Measurements from ENCODE around the gene MYBPH. TPM values are rescaled to one million over a fixed set of nuclear protein-coding genes. Genes with fewer than 3 reads are reported as not detected.

Gene MYBPH
- total RNA-seq, 2 donors from 2014 or later: not detected

DNA sequence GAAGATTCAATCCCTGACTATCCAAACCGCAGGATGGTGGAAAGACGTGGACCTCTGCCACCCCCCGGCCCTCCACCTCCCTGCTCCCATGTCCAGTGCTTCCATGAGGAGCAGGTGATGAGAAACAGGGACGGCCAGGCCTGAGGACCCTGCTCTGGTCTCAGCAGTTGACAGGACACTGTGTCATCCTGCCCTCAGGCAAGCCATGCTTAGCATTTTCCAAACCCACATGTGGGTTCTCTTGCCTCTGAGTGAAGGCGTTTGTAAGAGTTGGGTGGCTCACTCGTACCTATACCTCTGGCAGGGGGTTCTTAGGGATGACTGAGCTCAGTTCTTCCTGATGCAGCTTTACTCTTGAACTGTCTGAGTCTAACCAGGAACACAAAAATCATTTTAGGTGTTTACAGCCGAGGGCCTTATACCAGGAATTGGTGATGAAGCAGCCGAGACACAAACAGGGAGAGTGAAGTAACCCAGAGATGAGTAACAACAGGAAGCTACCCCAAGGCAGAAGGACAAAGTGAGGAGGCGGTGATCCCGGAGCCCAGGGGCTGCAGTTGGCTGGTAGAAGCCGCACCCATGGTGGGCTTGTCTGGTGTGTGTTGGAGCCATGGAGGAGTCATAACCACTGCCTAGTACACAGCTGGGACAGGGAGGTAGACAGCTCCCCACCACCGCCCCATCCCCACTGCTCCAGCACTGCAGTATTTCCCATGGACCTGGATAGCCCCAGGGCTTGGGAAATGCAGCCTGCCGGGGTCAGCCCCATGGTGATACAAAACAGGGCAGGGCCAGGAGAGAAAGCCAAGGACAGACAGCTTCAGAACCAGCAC, 21.4 kb downstream of the MYBPH start:
- no peaks in the 10 kb centered on the region for H3K36me3 ChIP-seq
- TF ChIP-seq, protein P1, sequence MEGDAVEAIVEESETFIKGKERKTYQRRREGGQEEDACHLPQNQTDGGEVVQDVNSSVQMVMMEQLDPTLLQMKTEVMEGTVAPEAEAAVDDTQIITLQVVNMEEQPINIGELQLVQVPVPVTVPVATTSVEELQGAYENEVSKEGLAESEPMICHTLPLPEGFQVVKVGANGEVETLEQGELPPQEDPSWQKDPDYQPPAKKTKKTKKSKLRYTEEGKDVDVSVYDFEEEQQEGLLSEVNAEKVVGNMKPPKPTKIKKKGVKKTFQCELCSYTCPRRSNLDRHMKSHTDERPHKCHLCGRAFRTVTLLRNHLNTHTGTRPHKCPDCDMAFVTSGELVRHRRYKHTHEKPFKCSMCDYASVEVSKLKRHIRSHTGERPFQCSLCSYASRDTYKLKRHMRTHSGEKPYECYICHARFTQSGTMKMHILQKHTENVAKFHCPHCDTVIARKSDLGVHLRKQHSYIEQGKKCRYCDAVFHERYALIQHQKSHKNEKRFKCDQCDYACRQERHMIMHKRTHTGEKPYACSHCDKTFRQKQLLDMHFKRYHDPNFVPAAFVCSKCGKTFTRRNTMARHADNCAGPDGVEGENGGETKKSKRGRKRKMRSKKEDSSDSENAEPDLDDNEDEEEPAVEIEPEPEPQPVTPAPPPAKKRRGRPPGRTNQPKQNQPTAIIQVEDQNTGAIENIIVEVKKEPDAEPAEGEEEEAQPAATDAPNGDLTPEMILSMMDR (IDR thresholded peaks at IDR 0.05): no peak
- DNase-seq (ENCODE audit: low spot score) (no peak), ATAC-seq (ENCODE audit: insufficient number of reproducible peaks, low FRiP score, low read depth) (no peak)
- no peak overlapping the region for H3K4me3 ChIP-seq
- H3K9me3 ChIP-seq: no peaks in the 10 kb centered on the region
- H3K4me1 ChIP-seq (ENCODE audit: control insufficient read depth in 1 of 2, low read depth in 2 of 2): no peaks in the 10 kb centered on the region
- H3K27ac ChIP-seq: no peak overlapping the region
- H3K27me3 ChIP-seq (replicated peaks; ENCODE audit: insufficient read depth): no peaks in the 10 kb centered on the region

DNA sequence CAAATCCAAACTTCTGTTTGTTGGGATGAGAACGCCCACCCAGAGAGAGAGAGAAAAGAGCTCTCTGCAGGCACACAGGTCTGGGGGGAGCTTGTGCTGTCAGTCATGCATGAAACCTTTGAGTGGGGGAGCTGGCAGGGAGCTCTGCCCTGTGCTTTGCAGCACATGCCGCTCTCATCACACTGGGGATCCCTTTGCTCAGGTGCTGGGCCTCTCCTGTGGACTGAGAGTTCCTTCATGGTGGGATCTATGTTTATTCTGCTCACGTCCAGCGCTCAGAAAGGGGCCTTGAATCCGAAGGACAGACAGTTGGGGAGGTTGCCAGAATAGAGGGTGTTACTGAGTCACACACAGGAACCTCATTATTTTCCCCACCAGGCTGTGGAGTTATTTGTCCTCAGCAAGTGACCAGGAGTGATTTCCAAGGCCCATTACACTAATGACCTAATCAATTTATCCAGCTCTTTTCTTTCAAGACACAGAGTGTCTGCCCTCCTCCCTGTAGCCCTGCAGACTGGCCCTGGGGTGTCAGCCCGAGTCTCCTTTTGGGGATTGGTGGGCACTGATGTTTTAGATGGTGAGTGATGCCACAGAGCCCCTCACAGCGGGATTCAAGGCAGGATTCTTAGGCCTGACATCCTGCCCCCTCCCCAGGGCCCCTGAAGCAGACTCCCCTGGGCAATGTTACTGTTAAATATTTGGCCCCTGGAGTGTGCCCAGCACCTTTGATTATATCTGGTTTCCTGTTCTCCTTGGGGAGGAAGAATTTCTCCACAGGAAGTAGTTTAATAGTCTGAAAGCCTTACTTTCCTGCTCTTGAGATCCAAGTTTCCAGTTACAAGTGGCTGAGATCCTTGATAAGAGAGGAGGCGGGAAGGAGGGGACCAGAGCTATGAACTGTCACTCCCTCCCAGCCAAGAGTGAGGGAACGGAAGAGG, 22.3 kb downstream of the MYBPH start:
- Histone ChIP-seq H3K27ac (no peak overlapping the region), H3K4me1 (ENCODE audit: control insufficient read depth in 1 of 2, low read depth in 2 of 2) (no peaks in the 10 kb centered on the region), H3K4me3 (no peak overlapping the region), H3K9me3 (no peaks in the 10 kb centered on the region), H3K27me3 (replicated peaks; ENCODE audit: insufficient read depth) (no peaks in the 10 kb centered on the region), H3K36me3 (no peaks in the 10 kb centered on the region)
- TF ChIP-seq, protein P1 (IDR thresholded peaks at IDR 0.05): no peak
- DNase-seq (ENCODE audit: low spot score) (no peak), ATAC-seq (ENCODE audit: insufficient number of reproducible peaks, low FRiP score, low read depth) (no peak)

DNA sequence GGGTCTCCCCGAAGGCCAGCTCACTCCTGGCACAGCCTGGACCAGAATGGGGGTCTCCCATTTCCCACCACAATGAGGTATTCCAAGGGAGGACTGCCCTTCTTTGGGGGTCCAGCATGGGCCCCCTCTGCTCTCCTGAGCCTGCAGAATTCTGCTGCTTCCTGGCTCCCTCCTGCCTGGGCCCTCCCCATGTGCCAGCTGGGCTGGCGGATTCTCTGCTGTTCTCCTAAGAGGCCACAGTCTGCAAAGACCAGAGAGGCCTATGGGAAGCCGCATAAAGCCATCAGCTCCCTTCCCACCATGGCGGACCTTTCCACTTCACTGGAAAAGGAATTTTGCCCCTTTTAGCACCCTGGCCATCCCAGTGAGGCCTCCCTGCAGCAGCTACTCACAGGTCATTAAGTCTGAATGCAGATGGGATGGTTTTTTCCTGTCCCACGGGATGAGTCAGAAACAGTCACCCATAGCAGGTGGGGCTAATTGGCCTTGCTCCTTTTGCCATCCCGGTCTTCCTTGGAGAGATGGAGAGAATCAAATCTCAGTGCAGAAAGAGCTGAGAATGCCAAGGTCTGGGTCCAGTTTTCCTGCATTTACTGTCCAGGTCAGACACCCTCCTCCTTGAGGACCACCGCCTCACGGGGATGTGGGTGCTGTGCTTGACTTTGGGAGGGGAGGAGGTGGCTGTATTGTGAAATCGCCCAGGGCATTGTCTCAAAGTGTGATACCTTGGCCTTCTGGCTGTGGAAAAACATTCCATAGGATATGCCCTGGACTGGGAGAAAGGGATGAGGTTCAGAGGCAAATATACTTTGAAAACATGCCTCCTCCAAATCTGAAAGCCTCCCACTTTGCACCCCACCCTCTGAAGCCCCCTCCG, 23.2 kb downstream of the MYBPH start:
- ATAC-seq (ENCODE audit: insufficient number of reproducible peaks, low FRiP score, low read depth) (no peak), DNase-seq (ENCODE audit: low spot score) (no peak)
- Histone ChIP-seq H3K4me3 (no peak overlapping the region), H3K36me3 (no peaks in the 10 kb centered on the region), H3K4me1 (ENCODE audit: control insufficient read depth in 1 of 2, low read depth in 2 of 2) (no peaks in the 10 kb centered on the region), H3K9me3 (no peaks in the 10 kb centered on the region), H3K27ac (no peak overlapping the region), H3K27me3 (replicated peaks; ENCODE audit: insufficient read depth) (no peaks in the 10 kb centered on the region)
- TF ChIP-seq, protein P1 (IDR thresholded peaks at IDR 0.05): no peak

DNA sequence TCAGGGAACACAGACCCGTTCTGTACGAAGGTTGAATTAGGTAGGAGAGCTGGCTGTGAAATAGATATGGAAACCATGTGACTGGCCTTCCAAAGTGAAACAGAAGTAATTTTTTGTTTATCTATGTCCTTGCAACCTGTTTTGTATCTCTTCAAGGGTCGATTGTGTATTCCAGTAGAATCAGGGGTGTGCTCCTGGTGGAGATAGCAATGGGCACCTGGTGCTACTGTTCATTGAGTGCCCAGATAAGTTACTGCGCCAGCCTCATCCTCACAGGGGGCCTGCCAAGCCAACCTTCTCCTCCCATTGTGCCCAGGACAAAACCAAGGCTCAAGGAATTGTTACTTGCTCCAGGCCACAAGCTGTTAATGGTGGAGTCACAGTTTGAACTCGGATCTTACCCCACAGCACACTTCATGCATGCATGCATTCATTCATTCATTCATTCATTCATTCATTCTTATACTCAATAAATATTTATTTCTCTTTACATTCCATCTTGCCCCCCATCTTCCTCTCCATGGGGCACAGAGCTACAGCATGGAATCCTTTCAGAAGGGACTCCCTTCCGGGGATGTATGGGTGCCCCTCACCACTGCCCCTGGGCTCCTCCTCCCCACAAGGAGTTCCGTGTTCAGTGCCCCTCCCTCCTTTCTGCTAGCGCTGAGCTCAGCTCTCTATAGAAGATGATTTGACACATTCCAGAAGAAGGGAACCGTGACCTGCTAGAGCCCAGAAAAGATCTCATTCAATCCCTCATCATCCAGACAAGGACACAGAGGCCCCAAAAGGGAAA, 24.1 kb downstream of the MYBPH start:
- Histone ChIP-seq H3K27ac (no peak overlapping the region), H3K27me3 (replicated peaks; ENCODE audit: insufficient read depth) (no peaks in the 10 kb centered on the region), H3K9me3 (no peaks in the 10 kb centered on the region), H3K4me3 (no peak overlapping the region), H3K36me3 (no peaks in the 10 kb centered on the region), H3K4me1 (ENCODE audit: control insufficient read depth in 1 of 2, low read depth in 2 of 2) (no peaks in the 10 kb centered on the region)
- TF ChIP-seq, protein P1 (IDR thresholded peaks at IDR 0.05): no peak
- DNase-seq (ENCODE audit: low spot score) (no peak), ATAC-seq (ENCODE audit: insufficient number of reproducible peaks, low FRiP score, low read depth) (no peak)

All from thoracic aorta (tissue), 2 donors.